NCI-H1417 (cell line): ENCODE results near the gene FXYD2.
"Not testable (repeated sequence)": the region's sequence is repeated elsewhere in the genome, so short reads cannot be mapped to it uniquely, and the experiment has no call there.

Experiments used
- DNase-seq, 3 experiments: peaks; one replicate each; lab custom pipeline; 2025; lab: John Stamatoyannopoulos, UW

FXYD2 gene

DNA sequence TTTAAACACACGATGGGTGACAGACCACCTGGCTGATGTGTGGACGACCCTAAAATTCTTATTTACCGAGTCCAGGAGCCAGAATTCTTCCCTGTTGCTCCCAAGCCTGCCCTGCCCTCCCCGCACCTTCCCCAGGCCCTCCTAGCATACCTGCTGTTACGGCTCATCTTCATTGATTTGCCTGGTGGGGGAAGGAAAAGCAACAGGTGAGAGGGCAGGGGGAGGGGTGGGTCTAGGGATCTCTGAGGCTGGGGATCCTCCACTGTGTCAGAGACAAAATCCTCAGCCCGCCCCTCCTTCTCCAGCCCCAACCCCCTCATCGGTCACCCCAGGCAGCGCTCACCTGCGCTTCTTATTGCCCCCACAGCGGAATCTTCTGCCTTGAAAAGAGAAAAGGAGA, 4.0 kb downstream of the FXYD2 start:
- DNase-seq: peak in 2 of 3 experiments; percentile 73 to 81

DNA sequence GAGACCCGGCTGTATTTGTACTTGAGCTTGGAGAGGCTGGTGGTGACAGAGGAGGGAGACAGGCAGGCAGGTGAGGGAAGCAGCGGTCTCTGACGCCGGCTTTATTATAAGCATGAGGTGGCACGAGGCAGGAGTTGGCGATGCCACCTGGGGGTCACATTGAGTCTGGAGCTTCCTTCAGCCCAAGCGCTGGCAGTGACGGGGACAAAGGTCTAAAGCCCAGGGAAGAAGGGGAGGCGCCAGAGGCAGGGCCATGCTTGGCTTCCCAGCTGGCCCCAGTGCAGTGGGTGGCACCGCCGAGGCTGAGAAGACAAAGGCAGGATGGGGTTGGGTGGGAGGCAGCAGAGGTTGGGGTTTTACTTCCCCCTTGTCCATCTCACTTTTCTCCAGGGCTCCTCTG, 4.5 kb downstream of the FXYD2 start:
- peak in 2 of 3 experiments; percentile 93 to 98 for DNase-seq

DNA sequence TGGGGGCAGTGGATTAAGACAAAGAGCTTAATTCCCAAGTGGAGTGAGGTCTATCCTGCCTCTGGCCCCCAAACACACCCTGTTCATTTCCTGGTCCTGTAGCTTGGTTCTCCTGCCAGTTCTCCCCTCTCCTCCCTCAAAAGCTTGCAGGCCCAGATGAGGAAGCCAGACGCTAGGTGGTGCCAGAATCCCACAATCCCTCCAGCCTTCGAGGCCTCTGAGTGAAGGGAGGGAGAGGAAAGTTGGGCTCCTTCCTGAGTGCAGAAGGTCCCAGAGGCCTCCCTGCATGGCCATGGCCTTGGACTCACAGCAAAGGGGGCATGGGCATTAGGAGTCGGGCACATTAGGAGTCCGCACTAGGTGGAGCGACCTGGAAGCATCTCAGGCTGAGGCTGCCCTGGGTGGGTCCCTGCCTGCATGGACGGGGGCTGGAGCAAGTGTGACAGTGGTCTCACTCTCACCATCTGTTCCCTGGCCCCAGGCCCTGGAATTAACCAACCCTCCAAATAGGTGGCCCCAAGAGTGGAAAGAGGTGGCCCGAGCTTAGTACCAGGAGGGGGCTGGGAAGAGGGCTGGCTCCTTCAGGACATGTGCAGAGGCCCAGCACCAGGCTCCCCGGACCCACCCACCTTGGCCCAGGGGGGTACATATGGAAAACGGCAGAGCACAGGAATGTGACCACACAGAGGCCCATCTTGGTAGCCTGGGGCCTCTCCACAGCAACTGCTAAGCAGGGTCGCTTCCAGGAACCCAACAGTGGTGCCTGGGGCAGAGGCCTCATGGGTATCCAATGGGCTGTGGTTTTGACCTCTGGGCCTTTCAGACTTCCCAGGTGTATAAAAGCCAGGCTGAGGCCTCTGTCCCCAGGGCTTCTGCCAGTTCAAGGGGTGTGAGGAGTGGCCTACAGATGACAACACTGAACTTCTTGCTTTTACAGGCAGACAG, 5.2 kb downstream of the FXYD2 start:
- peak; percentile 59 to 80 (median 67) for DNase-seq

DNA sequence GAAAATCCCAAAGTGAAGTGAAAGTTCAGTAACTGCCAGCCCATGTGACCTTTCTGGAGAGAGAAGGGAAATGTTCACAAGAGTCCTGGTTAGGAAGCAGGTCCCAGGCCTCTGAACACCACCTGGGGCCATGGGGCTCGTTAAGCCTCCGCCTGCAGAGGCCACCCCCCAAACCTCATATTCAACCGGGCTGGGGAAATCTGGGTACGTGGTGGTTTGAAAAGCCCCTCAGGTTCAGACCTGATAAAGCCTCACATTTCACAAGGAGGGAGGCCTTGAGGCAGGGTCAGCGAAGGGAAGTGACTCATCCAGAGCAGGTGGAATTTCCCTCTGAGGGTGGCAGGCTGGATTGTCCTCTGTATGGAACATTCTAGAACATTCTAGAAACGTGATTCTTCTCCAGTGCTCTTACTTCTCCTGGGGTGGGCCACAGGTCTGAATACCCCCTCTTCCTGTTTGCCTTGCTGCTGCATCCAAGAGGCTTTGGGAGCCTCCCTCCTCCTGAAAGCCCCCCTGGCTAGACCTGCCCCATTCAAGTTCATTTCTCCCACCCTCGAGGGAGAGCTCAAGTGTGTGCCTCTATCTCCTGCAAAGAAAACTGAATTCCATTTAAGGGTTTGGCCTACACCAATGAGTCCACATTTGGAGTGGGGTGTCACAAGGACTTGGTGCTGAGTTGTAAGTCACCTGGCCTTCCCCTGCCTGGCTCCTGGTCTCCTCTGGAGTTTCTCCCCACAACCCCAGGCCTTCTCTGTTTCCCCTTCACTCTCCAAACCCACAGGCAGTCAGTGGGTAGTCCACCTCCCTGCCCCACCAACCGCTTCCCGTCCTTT, 6.3 kb downstream of the FXYD2 start:
- DNase-seq: peak in 1 of 3 experiments; percentile 56

DNA sequence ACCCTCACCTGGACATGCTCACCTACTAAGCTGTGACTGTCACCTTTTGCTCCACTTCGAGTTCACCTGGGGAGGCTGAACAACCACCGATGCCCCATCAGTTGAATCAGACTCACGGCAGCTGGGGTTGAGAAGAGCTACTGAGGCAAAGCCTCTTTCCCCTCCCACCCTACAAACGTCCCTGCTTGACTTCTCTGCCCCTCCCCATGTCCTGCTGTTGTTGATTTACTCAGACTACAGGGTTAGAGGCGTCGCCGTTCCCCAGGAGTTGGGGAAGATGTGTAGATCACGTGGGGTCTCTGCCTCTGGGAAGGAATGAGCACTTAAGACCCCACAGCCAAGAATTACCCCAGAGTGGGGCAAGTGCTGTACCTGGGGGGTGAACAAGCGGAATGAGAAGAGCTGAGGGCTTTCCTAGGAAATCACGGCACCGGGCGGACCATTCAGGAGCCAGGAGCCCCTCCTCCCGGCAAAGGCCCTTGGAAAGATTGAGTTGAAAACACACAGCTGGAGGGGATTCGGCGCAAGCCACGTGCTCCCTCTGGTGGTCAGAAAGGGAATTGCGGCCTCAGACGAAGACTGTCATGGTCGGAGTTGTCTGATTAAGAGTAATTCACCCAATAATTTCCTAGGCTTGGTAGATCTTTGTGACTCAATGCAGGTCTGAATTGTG, 7.0 kb downstream of the FXYD2 start:
- DNase-seq: peak; percentile 89 to 96 (median 91)

DNA sequence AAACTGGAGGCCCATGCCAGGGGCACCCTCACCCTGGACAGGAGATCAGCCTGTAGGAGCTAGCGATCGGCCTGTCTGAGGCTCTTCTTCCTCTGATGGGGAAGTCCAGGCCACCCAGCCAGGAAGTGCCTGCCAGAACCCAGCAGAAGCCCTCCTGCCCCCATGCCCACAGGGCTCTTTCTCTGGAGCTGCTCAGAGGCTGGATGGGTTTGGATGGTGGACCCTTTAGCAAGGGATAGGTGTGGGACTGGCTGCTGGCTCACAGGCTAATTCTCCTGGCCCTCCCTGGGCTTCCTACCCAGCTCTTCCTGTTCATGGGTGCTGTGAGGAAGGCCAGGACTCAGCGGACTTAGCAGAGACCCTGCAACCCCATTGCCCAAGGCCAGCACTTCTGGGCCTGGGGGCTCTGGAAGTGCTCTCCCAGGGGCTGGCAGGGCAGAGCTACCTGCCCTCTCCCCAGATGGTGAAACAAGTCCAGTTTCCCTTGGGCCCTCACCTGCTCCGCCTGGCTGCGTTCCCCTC, 7.6 kb downstream of the FXYD2 start:
- peak in 2 of 3 experiments; percentile 68 to 69 for DNase-seq

DNA sequence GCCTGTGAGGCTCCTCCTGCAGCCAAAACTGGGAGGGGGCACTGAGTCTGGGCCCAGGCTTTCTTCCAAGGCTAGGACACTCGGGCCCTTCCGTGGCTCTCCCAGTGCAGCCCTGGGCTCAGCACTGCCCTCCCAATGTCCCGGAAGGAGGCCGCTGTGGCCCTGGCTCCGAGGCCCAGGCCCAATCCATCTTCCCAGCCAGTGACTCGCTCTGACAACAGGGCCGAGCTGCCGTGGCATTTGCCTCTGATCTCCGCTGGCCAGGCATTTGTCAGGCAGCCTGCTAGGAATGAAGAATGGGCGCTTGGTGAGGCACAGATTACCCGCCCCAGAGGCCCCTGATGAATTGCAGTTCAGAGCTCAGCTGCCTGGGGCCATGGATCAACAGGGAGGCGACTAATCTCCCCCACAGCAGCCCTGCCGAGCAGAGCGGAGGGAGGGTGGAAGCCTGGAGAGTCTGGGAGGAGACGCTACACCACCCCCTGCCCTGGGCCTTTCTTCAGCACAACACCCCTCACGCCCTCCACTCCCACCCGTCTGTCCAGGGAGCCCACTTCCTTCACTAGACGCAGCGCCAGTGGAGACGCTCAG, 8.3 kb downstream of the FXYD2 start:
- peak in 2 of 3 experiments; percentile 82 to 91 for DNase-seq

DNA sequence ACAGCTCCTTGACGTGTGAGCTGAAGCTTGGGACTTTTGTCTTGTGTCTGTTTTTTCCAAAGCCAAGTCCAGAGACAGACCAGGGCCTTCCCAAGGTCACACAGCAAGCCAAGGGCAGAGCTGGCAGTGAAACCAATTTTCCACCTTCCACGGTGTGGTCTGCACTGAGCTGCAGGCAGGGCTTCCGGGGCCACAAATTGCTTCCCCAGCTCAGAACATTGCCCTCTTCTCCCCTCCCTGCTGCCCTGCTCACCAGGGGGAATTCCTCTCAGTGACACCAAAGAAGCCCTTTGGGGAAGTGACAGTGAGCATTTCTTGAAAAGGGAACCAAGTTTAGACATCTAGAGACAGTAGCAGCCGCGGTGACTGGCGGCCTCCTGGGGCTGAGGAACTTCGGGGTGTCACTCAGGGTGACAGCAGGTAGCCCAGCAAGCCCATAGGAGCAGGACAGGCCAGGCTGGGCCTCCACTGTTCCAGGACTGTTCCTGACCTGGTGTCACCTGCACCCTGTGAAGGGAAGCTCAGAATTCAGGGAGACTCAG, 9.2 kb downstream of the FXYD2 start:
- no peak for DNase-seq

DNA sequence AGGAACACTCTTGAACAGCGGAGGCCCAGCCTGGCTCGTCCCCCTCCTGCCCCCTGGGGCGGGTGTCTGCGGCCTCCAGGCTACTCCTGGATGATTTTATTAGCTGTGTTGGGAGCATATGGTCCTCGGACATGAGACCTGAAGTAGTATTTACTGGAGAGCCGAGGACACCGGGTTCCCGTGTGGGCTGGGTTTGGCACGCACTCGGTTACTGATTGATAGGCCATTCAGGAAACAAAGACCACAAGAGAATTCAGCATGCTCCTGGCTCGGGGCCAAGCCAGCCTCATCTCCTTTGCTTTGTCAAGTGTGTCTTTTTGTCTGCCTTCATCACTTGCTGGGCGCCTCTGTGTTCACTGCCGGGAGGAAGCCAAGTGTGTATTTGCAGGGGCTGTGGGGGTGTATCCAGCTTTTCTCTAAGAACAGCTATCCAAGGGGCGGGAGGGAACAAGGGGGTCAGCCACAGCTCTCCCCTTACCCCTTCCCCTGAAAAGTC, 9.7 kb downstream of the FXYD2 start:
- peak; percentile 90 to 98 (median 94) for DNase-seq

DNA sequence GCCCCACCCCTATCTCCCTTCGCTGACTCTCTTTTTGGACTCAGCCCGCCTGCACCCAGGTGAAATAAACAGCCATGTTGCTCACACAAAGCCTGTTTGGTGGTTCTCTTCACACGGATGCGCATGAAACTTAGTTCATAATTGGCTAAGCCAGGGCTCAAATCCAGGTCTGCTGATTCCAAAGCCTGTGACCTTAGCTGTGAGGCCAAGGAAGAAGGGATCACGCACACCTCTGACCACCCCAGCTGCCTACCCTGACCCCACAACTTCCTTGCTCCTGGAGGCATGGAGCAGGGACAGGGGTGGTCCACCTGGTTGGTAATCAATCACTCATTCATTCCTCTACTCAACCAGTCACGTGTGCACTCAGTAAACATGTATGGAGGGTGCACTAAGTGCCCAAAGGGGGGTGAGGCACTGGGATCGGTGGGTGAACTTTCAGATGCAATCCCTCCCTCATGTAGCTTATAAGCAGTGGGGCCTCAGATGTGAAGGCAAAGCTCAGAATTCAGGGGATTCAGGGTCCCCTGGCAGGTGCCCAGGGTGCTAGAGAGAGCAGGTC, 10.3 kb downstream of the FXYD2 start:
- no peak for DNase-seq

DNA sequence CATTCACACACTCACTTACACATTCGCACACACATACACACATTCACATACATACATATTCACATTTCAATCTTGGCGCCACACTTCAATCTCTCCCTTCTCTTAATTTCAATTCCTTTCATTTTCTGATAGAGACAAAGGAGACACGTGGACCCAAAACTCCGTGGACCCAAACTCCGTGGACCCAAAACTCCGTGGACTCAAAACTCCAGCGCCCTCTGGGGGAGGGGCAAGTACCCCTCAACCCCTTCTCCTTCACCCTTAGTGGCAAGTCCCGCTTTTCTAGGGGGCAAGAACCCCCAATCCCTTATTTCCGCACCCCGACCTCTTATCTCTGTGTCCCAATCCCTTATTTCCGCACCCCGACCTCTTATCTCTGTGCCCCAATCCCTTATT, 14.5 kb downstream of the FXYD2 start:
- DNase-seq: not testable (repeated sequence)

DNA sequence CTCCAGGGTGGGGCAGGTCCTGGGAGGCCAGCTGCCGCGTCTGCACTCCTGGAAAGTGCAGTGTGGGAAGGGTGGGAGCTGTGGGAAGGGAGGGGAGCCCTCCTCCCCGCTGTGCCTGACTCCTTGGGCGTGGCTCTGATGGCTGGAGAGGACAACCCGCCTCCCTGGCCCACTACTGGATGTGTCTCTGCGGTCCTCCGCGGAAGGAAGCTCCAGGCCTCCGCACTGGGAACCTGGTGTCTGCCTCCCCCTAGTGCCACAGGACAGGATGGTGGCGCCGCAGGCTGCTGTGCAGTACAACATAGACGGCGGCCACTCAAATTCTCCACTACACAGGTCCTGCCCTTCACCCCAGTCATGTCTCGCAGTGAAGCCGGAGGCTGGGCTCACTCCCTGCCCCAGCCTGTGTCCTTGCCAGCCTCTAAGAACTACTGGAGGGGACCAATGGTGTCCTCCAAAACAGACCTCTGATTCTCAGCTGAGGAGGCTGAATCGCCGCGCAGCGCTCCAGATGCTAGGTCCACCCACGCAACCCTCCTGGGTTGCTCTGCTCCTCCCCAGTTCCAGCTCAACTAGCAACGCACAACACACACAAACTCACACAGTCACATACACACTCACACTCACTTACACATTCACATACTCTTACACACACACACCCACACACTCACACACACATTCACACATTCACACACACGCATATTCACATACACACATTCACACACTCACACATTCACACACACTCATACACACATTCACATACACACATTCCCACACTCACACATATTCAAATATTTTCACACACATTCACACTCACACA, 15.1 kb downstream of the FXYD2 start:
- peak; percentile 67 to 80 (median 78) for DNase-seq

DNA sequence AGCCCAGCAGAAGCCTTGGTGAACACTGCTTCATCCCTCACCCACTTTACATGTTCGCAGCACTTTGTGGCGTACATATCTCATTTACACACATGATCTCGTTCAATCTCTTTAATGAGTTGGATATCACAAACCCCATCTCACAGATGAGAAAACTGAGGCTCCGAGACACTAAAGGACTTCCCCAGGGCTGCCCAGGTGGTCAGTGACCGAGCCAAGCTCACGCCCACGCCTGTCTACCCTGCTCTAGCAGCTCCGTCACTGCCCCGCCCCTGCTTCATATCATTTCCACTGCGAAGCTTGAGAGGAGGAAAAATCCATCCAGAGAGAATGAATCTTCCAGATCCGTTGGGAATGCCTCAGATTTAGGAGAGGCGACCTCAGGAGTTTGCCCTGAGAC, 15.8 kb downstream of the FXYD2 start:
- DNase-seq: no peak

DNA sequence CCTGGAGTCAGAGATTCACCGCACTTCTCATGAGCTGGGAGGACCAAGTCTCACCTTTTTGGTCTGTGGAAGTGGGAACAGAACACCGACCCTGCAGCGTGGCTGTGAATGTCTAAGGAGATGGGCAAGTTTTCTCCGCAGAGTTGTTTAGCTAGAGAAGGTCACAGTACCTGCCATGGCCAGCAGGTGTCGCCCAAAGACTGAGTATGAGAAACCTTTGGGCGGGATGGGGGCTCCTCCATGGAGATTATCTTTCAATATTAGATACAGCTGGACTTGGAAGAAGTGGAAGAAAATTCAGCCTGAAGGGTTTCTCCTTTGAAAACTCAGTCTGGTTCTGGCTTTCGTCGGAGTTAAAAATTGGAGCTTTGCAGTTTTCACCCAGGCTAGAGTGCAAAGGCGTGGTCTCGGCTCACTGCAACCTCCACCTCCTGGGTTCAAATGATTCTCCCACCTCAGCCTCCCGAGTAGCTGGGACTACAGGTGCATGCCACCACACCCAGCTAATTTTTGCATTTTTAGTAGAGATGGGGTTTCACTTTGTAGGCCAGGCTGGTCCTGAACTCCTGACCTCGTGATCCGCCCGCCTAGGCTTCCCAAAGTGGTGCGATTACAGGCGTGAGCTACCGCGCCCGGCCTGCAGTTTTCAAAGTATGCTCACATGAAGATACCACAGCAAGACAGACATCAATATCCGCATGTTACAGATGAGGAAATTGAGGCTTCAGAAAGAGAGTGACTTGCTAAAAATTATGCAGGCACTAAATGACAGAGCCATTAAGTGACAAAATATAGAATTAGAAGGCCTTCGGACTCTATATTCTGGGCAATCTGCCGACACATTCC, 16.8 kb downstream of the FXYD2 start:
- DNase-seq: peak; percentile 67 to 87 (median 75)

DNA sequence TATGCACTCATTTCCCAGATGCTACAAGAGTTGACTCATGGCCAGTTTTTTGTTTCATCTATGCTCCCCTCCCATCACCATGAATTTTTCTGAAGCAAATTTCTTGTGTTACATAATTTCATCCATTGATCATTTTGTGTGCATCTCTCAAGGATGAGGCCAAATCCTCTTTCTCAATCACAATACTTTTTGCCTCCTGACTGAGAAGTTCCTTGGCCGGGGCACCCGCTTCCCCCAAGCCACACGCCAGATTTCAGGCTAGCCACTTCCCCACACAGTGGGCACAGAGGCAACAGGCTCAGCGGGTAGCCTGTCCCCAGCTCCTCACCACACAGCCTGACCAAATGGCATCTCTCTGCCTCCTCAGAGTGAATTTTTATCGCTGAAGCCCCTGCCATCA, 17.7 kb downstream of the FXYD2 start:
- no peak for DNase-seq

DNA sequence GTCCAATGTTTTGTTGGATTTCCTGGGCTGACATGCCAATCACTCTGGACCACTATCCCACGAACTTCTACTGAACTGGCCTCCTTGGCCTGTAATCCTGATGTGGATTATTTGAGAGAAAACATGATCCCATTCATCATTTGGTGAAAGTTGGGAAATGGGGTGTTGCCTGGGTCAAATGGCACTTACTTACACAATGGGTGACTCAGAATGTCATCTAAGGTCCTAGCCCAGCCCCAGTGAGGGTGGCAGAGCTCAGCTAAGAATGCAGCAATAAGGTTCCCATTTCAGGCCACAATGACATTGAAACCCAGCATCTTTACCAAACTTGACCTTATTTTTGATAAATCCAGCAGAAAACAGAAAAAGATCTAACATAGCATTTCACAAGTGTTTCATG, 19.5 kb downstream of the FXYD2 start:
- DNase-seq: no peak

DNA sequence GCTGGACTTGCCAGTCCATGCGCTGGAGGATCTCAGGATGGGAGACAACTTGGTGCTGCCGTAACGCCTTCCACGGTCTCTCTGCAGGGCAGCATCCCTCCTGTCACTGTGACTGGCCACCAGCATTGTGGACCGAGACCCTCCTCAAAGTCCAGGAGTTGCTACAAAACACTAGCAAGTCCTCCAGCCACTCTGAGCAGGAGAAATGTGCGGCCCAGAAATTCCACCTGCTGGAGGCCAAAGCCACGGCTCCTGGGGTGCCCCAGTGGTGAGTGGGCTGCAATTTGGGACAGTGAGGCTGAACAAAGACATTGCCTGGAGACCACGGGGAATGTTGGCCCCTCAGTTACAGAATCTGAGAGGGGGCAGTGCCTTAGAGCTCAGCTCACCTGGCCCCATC, 20.6 kb downstream of the FXYD2 start:
- no peak for DNase-seq

DNA sequence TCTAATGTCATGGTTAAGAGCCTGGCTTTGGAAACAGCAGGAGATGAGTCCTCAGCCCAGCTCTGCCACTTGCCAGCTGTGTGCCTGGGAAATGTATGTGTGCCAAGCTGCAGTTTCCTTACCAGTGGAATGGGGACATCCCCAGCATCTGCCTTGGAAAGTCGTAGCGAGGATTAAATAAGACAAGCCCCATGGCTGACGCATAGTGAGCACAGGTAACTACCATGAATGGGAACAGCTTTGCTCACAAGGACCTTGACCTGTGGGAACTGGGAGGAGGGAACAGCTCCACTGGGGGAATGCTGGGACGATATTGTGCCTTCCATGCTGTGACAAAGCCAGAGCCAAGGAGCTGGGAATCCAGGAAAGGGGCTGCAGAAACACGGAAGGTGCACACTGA, 24.9 kb downstream of the FXYD2 start:
- no peak for DNase-seq
